HFF-Myc (cell line): Measurements from ENCODE around the gene SPPL3.

Experiments used
- DNase-seq: peaks from one replicate; pipeline ENCODE4 v3.0.0-alpha.2; 2011; ENCODE audit warnings: low read depth; ENCODE audit errors: extremely low read depth
- H3K4me3 ChIP-seq: replicated peaks from 2 replicates; pipeline ENCODE4 v1.5.1; 2011; ENCODE audit warnings: low read depth, mild to moderate bottlenecking, control low read depth, low read length
- CTCF ChIP-seq: IDR thresholded peaks from 2 replicates; pipeline ENCODE4 v1.5.1; 2012; ENCODE audit warnings: mild to moderate bottlenecking, low read depth, low read length, control low read depth; ENCODE audit errors: missing control alignments

SPPL3 gene

GRCh38 chr12:120887253-120888043 is 16.7 kb downstream of the SPPL3 start:
- H3K4me3 ChIP-seq = no peak overlapping the region
- no peak for DNase-seq
- TF ChIP-seq CTCF = no peak

- no peak for TF ChIP-seq CTCF
- DNase-seq = no peak
These were observed 17.7 kb downstream of the SPPL3 start for GRCh38 chr12:120886199-120887018.

GRCh38 chr12:120885521-120885920 is 18.6 kb downstream of the SPPL3 start:
- no peak for TF ChIP-seq CTCF
- no peak for DNase-seq
- no peak overlapping the region for H3K4me3 ChIP-seq

More at GRCh38 chr12:120886199-120887018, 17.7 kb downstream of the SPPL3 start:
- H3K4me3 ChIP-seq = no peak overlapping the region

- no peak for DNase-seq
- TF ChIP-seq CTCF = no peak
- no peak overlapping the region for H3K4me3 ChIP-seq
These were observed 19.5 kb downstream of the SPPL3 start for GRCh38 chr12:120884644-120885043.

GRCh38 chr12:120882055-120882555 is 22.1 kb downstream of the SPPL3 start:
- no peak overlapping the region for H3K4me3 ChIP-seq
- no peak for TF ChIP-seq CTCF
- DNase-seq = no peak

- H3K4me3 ChIP-seq = no peak overlapping the region
- no peak for DNase-seq
- no peak for TF ChIP-seq CTCF
These were observed 24.3 kb downstream of the SPPL3 start for GRCh38 chr12:120879718-120880300.
